GM12878 (cell line): ENCODE measurements around the gene GRXCR2. TPM values are rescaled to one million over a fixed set of nuclear protein-coding genes. Genes with fewer than 3 reads are reported as not detected.
"Not testable (repeated sequence)": the region's sequence is repeated elsewhere in the genome, so short reads cannot be mapped to it uniquely, and the experiment has no call there.

Source experiments
- ATAC-seq: fragments of 200-7000 bp; cut with Tn5 transposase; 3 replicates; pipeline ENCODE4 v1.9.1; 2020; ENCODE audit warnings: mild to moderate bottlenecking, moderate library complexity
- BruUV-seq: library from RNA; stranded (reverse); fragments of 400-500 nt; replicated peaks from 2 replicates; lab custom pipeline; 2021; lab: Mats Ljungman, UMichigan
- CTCF ChIA-PET: fragments of 300-600 bp; sonication (Branson Sonifier 250); formaldehyde crosslinking; extraction: SDS; loops from one replicate; lab custom pipeline; 2021; ENCODE audit warnings: inconsistent platforms; lab: Yijun Ruan, JAX
- POLR2A ChIA-PET: fragments of 350-600 bp; formaldehyde crosslinking; extraction: SDS; loops from one replicate; lab custom pipeline; 2021; ENCODE audit warnings: inconsistent platforms; lab: Charles Lee
- RAD21 ChIA-PET: fragments of 300-600 bp; sonication (Branson Sonifier 250); formaldehyde crosslinking; loops from one replicate; lab custom pipeline; 2023; ENCODE audit warnings: antibody characterized with exemption; ENCODE audit not compliant: unreplicated experiment; lab: Charles Lee
- SMC1A ChIA-PET: fragments of 300-600 bp; sonication (Branson Sonifier 250); formaldehyde crosslinking; loops from one replicate; lab custom pipeline; 2023; ENCODE audit not compliant: unreplicated experiment, uncharacterized antibody; lab: Charles Lee
- DNase-seq: peaks from one replicate; pipeline ENCODE4 v3.0.0-alpha.2; 2011; ENCODE audit warnings: low read depth, low spot score
- FAIRE-seq: peaks from 3 replicates; lab custom pipeline; 2011; peaks lifted over from hg19 to GRCh38; lab: Jason Lieb, UNC
- H2AFZ ChIP-seq: 2 replicates; pipeline ENCODE4 v1.6.0; 2011; ENCODE audit warnings: low read depth, low read length, control low read depth; ENCODE audit not compliant: control insufficient read depth
- H3K27ac ChIP-seq: 2 replicates; pipeline ENCODE4 v1.5.1; 2011; ENCODE audit warnings: control low read depth; ENCODE audit not compliant: control insufficient read depth, insufficient read depth
- H3K27me3 ChIP-seq, 2 experiments: replicated peaks in 1 of 2; 2 replicates each; pipeline versions ENCODE4 v1.6.0 to v1.6.1; 2011; ENCODE audit warnings: low read length in 1 of 2; ENCODE audit not compliant: control insufficient read depth in 2 of 2, insufficient read depth in 2 of 2
- H3K36me3 ChIP-seq, 2 experiments: 2 replicates each; pipeline ENCODE4 v1.5.1; 2011; ENCODE audit warnings: low read length in 1 of 2; ENCODE audit not compliant: control insufficient read depth in 2 of 2, insufficient read depth in 2 of 2
- H3K4me1 ChIP-seq: 2 replicates; pipeline ENCODE4 v1.6.1; 2011; ENCODE audit warnings: mild to moderate bottlenecking, low read length, moderate library complexity, mixed read lengths; ENCODE audit not compliant: control insufficient read depth, insufficient read depth
- H3K4me2 ChIP-seq: 2 replicates; pipeline ENCODE4 v1.6.0; 2011; ENCODE audit warnings: control low read depth; ENCODE audit not compliant: control insufficient read depth, insufficient read depth
- H3K4me3 ChIP-seq: fragments of 200-600 bp; sonication (generic); 2 replicates; pipeline ENCODE4 v1.5.1; 2016
- H3K79me2 ChIP-seq: 2 replicates; pipeline ENCODE4 v1.6.0; 2011; ENCODE audit warnings: low read length; ENCODE audit not compliant: control insufficient read depth, insufficient read depth
- H3K9ac ChIP-seq: 2 replicates; pipeline ENCODE4 v1.8.0; 2011; ENCODE audit warnings: low read length, control low read depth, mixed read lengths; ENCODE audit not compliant: control insufficient read depth, insufficient read depth
- H3K9me3 ChIP-seq: replicated peaks from 3 replicates; pipeline ENCODE4 v1.5.1; 2011; ENCODE audit warnings: mild to moderate bottlenecking, low read length; ENCODE audit not compliant: control insufficient read depth, insufficient read depth
- H4K20me1 ChIP-seq: 2 replicates; pipeline ENCODE4 v1.6.0; 2011; ENCODE audit not compliant: control insufficient read depth, insufficient read depth
- SIN3A ChIP-seq: IDR thresholded peaks from 2 replicates; pipeline ENCODE4 v1.6.1; 2012; ENCODE audit warnings: low read depth, low read length, improper control_type of control experiment
- WGBS: methylation state at CpG from one replicate; pipeline ENCODE4 v1.1.6; 2016; ENCODE audit warnings: low lambda C conversion rate; ENCODE audit not compliant: insufficient replicate concordance, insufficient coverage; ENCODE audit errors: missing lambda C conversion rate; 5-methylcytosine and 5-hydroxymethylcytosine counted together
- in situ Hi-C: fragments of 300-500 bp; cut with MboI; formaldehyde crosslinking; loops from 9 replicates; pipeline ENCODE4 v1.14.3; 2018; ENCODE audit warnings: mixed read lengths
- intact Hi-C: fragments of 100-400 bp; cut with micrococcal nuclease; formaldehyde crosslinking; loops from one replicate; pipeline ENCODE4 v1.14.2; 2022; ENCODE audit not compliant: unreplicated experiment
- polyA plus RNA-seq, 11 experiments: library from polyadenylated mRNA; depleted of rRNA in 4 of 11; unstranded in 6 of 11; stranded (reverse) in 5 of 11; fragments of >200 nt; fragmentation: Nextera tagmentation in 4 of 11; fragmentation: Illumina TruSeq in 1 of 11; extraction: Ambion mirVana in 4 of 11; extraction: Trizol in 1 of 11; gene quantifications; 1 replicate in 1 of 11; 2 replicates in 10 of 11; pipeline versions ENCODE4 v1.2.1 to v1.2.3, GENCODE V29; 2011 to 2016; ENCODE audit warnings: inconsistent platforms in 2 of 11, missing spikeins in 2 of 11, low read depth in 1 of 11
- total RNA-seq, 4 experiments: library from RNA; depleted of rRNA in 3 of 4; stranded (reverse); fragments of >200 nt in 3 of 4; fragmentation: Illumina TruSeq in 1 of 4; extraction: Trizol in 1 of 4; gene quantifications; 2 replicates each; pipeline versions ENCODE4 v1.2.1 to v1.2.3, GENCODE V29; 2013 to 2021

The GRXCR2 gene
- total and polyA plus RNA-seq, 10 of the 15 experiments (the other 5 are each of a cell fraction or from before 2014, with no cell fraction given): not detected

DNA sequence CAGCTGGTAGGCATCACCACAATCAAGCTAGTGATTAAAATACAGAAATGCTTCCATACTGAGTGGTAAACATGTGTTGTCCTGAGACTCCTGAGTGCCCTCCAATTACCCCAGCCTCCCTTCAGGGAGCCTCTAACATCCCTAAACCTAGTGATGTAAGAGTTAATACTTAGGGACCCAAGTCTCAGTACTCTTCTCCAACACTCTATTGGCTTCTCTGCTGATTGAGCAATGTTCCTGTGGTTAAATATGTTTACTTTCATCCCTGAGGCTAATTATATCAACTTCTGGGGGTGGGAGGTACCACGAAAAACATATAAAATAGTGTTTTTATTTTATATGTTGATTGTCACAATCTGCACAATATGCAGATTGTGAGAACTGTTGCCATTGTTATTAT is 5.0 kb downstream of the GRXCR2 start:
- intact Hi-C loops: no loop called here
- no TSS peak for BruUV-seq
- Histone ChIP-seq H3K9ac (no peak overlapping the region), H3K27ac (no peak overlapping the region), H2AFZ (no peak overlapping the region), H3K9me3 (no peaks in the 10 kb centered on the region), H3K4me1 (no peaks in the 10 kb centered on the region), H3K4me2 (no peak overlapping the region), H3K36me3 (no peaks in the 10 kb centered on the region), H4K20me1 (no peaks in the 10 kb centered on the region), H3K79me2 (no peaks in the 10 kb centered on the region), H3K27me3 (no peaks in the 10 kb centered on the region; a peak in 1 of 4 replicates), H3K4me3 (no peak overlapping the region)
- in situ Hi-C loops: no loop called here
- TF ChIP-seq SIN3A: no peak
- RAD21 ChIA-PET: no interaction called here
- DNase-seq (no peak), FAIRE-seq (no peak), ATAC-seq (no peak)
- WGBS: 0% methylated on average over 1 of the region's 1 CpG
- SMC1A ChIA-PET: no interaction called here
- CTCF ChIA-PET: no interaction called here
- POLR2A ChIA-PET: no interaction called here

DNA sequence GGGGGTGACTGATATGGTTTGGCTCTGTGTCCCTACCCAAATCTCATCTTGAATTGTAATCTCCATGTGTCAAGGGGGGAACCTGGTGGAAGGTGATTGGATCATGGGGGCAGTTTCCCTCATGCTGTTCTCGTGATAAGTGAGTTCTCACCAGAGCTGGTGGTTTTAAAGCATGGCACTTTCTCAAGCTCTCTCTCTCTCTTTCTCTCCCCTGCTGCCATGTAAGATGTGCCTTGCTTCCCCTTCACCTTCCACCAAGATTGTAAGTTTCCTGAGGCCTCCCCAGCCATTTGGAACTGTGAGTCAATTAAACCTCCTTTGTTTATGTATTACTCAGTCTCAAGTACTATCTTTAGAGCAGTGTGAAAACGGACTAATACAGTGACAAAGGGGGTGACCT is 8.4 kb downstream of the GRXCR2 start:
- H4K20me1 ChIP-seq, BruUV-seq, FAIRE-seq, ATAC-seq, DNase-seq, in situ Hi-C loops, SMC1A ChIA-PET, H3K27me3 ChIP-seq, RAD21 ChIA-PET, intact Hi-C loops, H3K36me3 ChIP-seq, H3K79me2 ChIP-seq, H2AFZ ChIP-seq, H3K4me3 ChIP-seq, H3K9ac ChIP-seq, H3K27ac ChIP-seq, H3K4me2 ChIP-seq, POLR2A ChIA-PET, H3K4me1 ChIP-seq, CTCF ChIA-PET, H3K9me3 ChIP-seq: not testable (repeated sequence)
- 8% methylated on average over 2 of the region's 2 CpGs for WGBS
